ENCODE results near the gene IRF5.

The IRF5 gene

GRCh38 chr7:128889121-128889520 is 48.6 kb upstream of the IRF5 start:
- Histone ChIP-seq H3K9me3 (ENCODE audit: insufficient read depth, low read depth, low read length) (no peaks in the 10 kb centered on the region), H3K4me1 (ENCODE audit: insufficient read depth, low read length, poor library complexity, severe bottlenecking) (no peaks in the 10 kb centered on the region), H2AFZ (ENCODE audit: low read length) (no peak overlapping the region), H3K9me2 (replicated peaks; ENCODE audit: low read depth, low read length) (no peaks in the 10 kb centered on the region), H4K20me1 (ENCODE audit: insufficient read depth, low read length, poor library complexity, severe bottlenecking) (no peaks in the 10 kb centered on the region), H3K4me2 (ENCODE audit: low read depth, low read length, poor library complexity, severe bottlenecking) (no peak overlapping the region), H3F3A (ENCODE audit: low read depth) (no peaks in the 10 kb centered on the region), H3K27me3 (ENCODE audit: insufficient read depth, low read length, poor library complexity, severe bottlenecking) (no peaks in the 10 kb centered on the region), H3K79me2 (ENCODE audit: insufficient read depth, low read length) (no peaks in the 10 kb centered on the region), H3K36me3 (ENCODE audit: insufficient read depth, low read length) (no peaks in the 10 kb centered on the region), H3K9ac (ENCODE audit: low read depth, low read length, poor library complexity, severe bottlenecking) (no peak overlapping the region), H3K4me3 (ENCODE audit: low read length, poor library complexity, severe bottlenecking) (no peak overlapping the region)
- TF ChIP-seq CTCF (conservative IDR thresholded peaks at IDR 0.05; ENCODE audit: low read length) = no peak
- no peak for TF ChIP-seq EZH2phosphoT487 (IDR thresholded peaks at IDR 0.05; ENCODE audit: borderline replicate concordance)

GRCh38 chr7:128890306-128891109 is 47.2 kb upstream of the IRF5 start:
- TF ChIP-seq EZH2phosphoT487 (IDR thresholded peaks at IDR 0.05; ENCODE audit: borderline replicate concordance) (no peak), CTCF (conservative IDR thresholded peaks at IDR 0.05; ENCODE audit: low read length) (no peak)
- H3K36me3 ChIP-seq (ENCODE audit: insufficient read depth, low read length) = no peaks in the 10 kb centered on the region
- no peaks in the 10 kb centered on the region for H3K9me2 ChIP-seq (replicated peaks; ENCODE audit: low read depth, low read length)
- H3K4me1 ChIP-seq (ENCODE audit: insufficient read depth, low read length, poor library complexity, severe bottlenecking) = no peaks in the 10 kb centered on the region
- H3K9me3 ChIP-seq (ENCODE audit: insufficient read depth, low read depth, low read length) = no peaks in the 10 kb centered on the region
- H3K27me3 ChIP-seq (ENCODE audit: insufficient read depth, low read length, poor library complexity, severe bottlenecking) = no peaks in the 10 kb centered on the region
- no peak overlapping the region for H3K4me2 ChIP-seq (ENCODE audit: low read depth, low read length, poor library complexity, severe bottlenecking)
- no peak overlapping the region for H3K4me3 ChIP-seq (ENCODE audit: low read length, poor library complexity, severe bottlenecking)
- no peaks in the 10 kb centered on the region for H3K79me2 ChIP-seq (ENCODE audit: insufficient read depth, low read length)
- no peak overlapping the region for H3K9ac ChIP-seq (ENCODE audit: low read depth, low read length, poor library complexity, severe bottlenecking)
- no peaks in the 10 kb centered on the region for H4K20me1 ChIP-seq (ENCODE audit: insufficient read depth, low read length, poor library complexity, severe bottlenecking)
- no peaks in the 10 kb centered on the region for H3F3A ChIP-seq (ENCODE audit: low read depth)
- H2AFZ ChIP-seq (ENCODE audit: low read length) = no peak overlapping the region

GRCh38 chr7:128891110-128891941 is 46.4 kb upstream of the IRF5 start:
- no peak overlapping the region for H3K4me2 ChIP-seq (ENCODE audit: low read depth, low read length, poor library complexity, severe bottlenecking)
- H2AFZ ChIP-seq (ENCODE audit: low read length) = no peak overlapping the region
- H3K36me3 ChIP-seq (ENCODE audit: insufficient read depth, low read length) = no peaks in the 10 kb centered on the region
- H3K4me1 ChIP-seq (ENCODE audit: insufficient read depth, low read length, poor library complexity, severe bottlenecking) = no peaks in the 10 kb centered on the region
- no peaks in the 10 kb centered on the region for H3K9me2 ChIP-seq (replicated peaks; ENCODE audit: low read depth, low read length)
- H3K27me3 ChIP-seq (ENCODE audit: insufficient read depth, low read length, poor library complexity, severe bottlenecking) = no peaks in the 10 kb centered on the region
- H4K20me1 ChIP-seq (ENCODE audit: insufficient read depth, low read length, poor library complexity, severe bottlenecking) = no peaks in the 10 kb centered on the region
- no peak overlapping the region for H3K9ac ChIP-seq (ENCODE audit: low read depth, low read length, poor library complexity, severe bottlenecking)
- no peaks in the 10 kb centered on the region for H3K79me2 ChIP-seq (ENCODE audit: insufficient read depth, low read length)
- TF ChIP-seq CTCF (conservative IDR thresholded peaks at IDR 0.05; ENCODE audit: low read length) (no peak), EZH2phosphoT487 (IDR thresholded peaks at IDR 0.05; ENCODE audit: borderline replicate concordance) (no peak)
- no peak overlapping the region for H3K4me3 ChIP-seq (ENCODE audit: low read length, poor library complexity, severe bottlenecking)
- H3K9me3 ChIP-seq (ENCODE audit: insufficient read depth, low read depth, low read length) = no peaks in the 10 kb centered on the region
- H3F3A ChIP-seq (ENCODE audit: low read depth) = no peaks in the 10 kb centered on the region
